Pons (tissue), 1 donor: ENCODE measurements around the gene SH3RF3.

Experiments
- DNase-seq: peaks from one replicate; pipeline ENCODE4 v3.0.0-alpha.2; 2016; ENCODE audit warnings: low spot score

Gene SH3RF3

DNA sequence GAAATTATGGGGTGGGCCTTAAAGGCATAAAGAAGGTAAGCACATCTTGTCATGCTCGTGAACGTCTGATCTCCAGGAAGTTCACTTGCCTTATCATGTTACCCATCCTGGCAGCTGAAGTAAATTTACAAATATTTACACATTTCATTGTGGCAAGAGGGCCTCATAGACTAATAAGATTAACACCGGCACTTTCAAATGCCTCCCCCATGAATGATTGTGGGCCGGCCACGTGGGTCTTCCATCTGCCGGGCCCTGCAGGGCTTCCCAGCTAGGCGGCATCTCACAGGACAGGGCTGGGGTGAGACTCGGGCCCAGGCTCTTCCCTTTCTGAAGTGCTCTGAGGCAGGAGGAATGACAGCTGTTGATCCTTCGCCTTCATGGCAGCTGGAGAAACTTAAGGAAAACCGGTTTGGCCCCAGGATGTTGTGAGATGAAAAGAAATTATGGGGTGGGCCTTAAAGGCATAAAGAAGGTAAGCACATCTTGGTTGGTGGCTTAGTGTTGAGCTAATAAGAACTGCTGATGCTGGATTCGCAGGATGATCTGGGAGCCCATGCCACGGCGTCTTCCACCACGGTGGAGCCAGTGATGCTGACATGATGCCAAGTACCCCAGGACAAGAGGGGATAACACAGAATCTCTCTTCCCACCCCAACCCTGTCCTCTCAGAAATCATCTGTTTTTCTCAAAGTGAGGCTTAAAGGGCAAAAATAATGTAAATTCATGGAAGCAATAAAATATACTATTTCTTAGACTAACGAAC, 308.5 kb downstream of the SH3RF3 start:
- no peak for DNase-seq

DNA sequence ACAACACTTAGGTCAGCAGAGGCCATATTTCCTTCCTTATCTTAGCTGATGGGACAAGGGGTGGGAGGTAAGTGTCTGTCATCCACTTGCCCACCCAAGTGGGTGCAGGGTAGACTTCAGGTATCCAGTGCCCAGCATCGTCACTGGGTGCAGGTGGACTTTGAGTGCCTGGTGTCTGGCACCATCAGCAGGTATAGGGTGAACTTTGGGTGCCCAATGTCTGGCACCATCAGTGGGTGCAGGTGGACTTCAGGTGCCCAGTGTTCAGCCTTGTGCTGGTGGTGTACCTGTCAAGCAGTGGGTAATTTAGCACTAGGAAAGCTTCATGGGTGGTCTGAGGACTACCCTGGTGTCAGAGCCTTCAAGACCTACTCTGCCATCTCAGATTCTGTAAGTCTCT, 309.1 kb downstream of the SH3RF3 start:
- no peak for DNase-seq

DNA sequence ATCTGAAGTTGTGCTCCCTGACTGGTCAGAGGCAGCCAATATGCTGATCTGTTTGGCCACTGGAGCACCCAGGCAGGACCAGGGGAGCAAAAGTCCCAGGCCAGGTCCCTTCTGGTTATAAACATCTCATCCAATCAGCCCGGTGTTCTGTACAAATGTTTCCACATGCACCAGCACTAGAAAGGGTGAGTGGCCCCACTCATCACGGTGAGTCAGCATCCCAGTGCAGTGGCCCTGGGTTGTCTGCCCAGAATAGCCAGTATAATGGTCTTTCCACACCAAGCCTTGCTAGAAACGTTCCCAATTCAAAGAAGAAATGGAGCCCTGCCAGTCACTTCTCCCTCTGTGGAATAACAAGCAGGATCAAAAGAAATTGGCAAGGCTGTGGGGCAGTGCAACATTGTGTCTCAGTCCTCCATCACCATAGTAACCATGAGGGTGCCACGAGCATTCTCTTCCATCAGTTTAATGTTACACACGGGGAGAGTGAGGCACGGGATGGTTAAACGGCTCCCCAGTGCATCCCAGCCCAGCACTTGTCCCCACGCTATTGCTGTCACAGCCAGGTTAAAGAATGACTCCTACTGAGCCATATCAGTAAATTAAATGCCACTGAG, 309.9 kb downstream of the SH3RF3 start:
- DNase-seq = peak; percentile 80

DNA sequence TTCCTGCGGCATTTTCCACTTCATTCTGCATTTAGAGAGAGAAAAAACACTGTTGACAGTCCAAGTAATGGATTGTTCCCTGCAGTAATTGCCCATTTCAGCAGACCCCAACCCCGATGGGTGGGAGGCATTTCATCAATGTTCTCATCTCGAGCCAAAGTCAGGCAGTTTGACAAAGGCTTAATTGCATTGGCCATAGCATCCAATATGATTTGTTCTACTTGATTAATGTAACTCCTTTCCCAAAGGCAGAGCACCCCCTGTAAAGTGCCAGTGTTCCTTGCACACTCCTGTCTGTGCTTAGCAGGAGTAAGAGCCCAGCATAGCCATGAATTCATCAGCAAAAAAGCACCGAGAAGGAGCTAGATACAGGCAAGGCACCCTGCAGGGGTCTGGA, 310.4 kb downstream of the SH3RF3 start:
- DNase-seq = no peak

DNA sequence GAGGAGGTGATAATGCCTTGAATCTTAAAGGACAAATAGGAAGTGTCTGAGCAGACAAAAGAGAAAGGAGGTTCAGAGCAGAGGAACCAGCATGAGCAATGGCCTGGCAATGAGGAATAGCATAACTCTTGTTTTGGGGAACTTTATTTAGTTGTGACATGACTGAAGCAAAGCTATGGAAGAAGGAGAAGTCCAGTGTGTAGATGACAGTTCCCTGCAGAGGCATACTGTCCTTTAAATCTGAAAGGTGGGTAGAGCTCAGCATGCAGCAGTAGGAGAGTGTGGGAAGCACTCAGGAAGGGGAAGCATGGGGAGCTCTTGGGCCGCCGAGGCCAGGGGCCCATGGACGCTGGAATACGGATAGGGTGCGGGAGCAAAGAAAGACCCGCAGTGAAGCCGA, 311.0 kb downstream of the SH3RF3 start:
- DNase-seq = peak; percentile 58

DNA sequence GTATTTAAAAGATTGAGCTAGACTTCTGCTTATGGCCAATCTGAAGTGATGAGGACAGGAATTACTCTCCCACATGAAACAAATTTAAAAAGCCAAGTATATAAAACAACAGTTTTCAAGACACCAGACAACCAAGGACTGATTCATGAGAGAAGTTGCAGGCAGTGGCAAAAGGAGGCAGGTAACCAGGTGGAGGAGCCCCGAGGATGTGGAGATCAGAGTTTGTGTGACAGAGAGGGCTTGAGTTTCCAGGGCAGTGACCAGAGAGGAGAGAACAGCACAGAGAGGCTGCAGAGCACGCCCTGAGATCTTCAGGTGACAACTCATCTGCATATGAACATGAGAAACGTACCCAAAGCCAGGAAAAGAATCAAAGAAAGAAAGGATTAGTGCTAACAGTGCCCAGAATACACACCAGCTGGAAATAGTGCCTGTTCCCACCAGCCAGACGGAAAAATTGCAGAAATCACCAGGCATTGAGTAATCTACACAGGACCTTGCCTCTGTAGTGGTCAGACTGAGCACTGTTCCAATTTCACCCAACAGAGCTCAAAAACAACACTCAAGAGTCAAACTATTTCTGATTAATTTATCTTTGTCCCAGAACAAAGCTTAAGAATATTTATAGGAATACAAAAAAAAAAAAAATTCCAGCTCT, 311.6 kb downstream of the SH3RF3 start:
- DNase-seq = no peak

DNA sequence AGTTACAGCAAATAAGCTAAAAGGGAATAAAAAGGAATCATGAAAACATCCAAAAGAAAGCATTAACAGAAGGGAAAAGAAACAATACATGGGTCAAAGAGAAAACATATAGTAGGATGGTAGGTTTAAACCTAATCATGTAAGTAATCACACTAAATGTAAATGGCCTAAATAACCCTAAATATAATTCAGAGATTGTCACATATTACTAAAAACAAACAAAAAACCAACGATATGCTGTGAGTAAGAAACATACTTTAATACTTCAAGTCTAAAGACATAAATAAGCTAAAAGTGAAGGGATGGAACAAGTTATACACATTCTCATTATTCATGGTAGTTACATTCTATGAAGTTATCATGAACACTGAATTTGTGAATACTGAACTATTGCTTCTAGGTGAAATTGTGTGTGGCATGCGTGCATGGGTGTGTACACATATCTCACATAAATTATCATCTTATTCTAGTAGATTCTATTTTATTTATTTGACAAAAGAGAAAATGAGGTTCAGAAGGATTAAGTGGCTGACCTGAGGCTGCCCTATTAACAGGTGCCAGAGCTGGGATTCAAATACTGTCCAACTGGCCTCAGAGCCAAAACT, 313.8 kb downstream of the SH3RF3 start:
- DNase-seq = no peak

DNA sequence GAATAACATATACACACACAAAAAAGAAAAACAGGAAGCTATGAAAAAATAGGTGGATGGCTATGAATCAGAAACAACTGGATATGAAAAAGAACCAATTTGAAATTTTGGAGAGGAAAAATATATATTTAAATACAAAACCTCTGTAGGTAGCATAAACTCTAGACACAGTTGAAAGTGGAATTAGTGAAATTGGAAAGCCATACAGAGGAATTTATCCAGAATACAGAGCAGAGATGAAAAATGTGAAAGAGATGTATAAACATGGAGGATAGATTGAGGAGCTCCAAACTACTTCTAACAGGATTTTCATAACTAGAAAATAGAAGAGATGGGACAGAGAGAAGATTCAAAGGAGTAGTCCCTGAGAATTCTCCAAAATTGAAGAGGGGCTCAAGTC, 315.9 kb downstream of the SH3RF3 start:
- no peak for DNase-seq

DNA sequence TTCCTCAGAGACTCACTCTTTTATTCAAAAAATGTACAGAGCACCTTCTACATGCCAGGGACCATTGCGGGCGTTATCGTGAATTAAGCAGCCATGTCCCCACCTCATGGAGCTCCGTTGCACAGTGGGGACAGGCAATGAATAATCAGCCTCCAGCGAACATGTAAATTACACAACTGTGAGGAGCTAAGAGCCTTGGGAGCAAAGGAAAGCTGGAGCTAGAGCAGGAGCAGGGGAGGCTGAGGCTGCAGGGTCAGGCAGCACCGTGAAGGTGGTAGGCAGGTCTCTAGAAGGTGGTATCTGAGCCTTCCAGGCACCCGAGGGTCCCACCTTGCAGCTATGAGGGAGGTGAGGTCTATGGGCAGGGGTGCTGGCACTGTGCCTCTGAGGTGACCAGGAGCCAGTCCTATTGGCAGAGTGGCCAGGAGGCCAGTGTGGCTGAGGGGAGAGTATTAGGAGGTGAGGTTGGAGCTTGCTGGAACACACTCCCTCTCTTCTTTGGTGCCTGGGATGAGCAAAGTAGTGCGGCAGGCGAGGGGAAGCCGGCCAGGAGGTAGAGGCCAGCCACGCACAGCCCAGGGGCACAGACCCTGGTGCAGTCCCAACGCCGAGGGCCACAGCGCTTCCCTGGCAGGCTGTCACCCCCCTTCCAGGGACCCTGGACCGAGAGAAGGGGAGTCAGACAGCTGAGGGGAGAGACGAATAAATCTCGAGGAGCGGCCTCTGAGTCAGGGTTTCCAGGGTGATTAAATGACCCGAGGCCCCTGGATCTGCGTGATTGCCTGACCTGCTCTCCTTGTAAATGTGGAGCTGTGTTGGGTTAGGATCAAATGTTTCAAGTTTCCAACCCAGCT, 317.5 kb downstream of the SH3RF3 start:
- DNase-seq = no peak

DNA sequence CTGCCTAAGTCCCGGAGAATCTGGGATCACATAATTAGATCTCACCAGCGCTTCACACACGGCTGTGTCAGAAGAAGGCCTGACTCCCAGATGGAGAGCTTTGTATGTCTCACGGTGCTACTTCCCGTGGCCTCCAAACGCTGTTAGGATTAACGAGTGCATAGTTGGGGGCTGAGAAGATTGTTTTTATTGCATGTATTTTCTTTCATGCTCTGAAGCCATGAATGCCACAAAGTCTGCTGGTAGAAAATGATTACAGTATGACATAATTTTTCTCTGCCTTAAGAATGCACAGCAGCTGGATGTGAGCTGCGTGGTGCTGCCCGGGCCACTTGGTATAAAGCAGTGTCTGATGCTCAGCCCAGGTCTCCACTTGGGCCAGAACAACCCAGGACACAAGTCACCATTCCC, 318.3 kb downstream of the SH3RF3 start:
- no peak for DNase-seq

DNA sequence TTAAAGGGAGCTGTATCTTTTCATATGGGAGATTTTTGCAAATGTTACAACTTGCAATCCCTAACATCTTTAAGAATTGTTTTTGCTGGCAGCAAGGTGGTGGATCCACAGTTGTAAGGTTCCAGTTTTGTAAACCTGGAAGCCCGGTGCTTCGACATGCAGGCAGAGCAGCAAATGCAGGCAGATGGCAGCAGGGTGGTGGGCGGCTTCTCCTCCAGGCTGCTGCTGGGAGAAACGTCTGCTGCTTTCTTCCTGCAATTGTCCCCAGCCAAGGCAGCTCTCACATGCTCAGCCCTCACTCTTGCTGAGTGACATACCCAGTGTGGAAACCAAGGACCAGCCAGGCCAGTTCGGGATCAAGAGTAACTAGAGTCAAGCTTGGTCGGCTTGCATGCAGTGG, 318.8 kb downstream of the SH3RF3 start:
- DNase-seq = no peak

DNA sequence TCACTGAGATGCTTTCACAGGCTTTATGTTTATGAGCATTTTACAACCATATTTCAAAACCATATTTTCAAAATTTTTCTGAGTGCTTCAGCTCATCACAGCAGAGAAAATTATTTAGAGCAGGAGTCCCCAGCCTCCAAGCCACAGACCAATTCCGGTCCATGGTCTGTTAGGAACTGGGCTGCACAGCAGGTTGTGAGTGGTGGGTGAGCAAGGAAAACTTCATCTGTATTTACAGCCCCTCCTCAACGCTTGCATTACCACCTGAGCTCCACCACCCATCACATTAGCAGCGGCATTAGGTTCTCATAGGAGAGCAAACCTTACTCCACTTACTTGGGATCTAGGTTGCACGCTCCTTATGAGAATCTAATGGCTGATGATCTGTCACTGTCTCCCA, 319.2 kb downstream of the SH3RF3 start:
- no peak for DNase-seq

DNA sequence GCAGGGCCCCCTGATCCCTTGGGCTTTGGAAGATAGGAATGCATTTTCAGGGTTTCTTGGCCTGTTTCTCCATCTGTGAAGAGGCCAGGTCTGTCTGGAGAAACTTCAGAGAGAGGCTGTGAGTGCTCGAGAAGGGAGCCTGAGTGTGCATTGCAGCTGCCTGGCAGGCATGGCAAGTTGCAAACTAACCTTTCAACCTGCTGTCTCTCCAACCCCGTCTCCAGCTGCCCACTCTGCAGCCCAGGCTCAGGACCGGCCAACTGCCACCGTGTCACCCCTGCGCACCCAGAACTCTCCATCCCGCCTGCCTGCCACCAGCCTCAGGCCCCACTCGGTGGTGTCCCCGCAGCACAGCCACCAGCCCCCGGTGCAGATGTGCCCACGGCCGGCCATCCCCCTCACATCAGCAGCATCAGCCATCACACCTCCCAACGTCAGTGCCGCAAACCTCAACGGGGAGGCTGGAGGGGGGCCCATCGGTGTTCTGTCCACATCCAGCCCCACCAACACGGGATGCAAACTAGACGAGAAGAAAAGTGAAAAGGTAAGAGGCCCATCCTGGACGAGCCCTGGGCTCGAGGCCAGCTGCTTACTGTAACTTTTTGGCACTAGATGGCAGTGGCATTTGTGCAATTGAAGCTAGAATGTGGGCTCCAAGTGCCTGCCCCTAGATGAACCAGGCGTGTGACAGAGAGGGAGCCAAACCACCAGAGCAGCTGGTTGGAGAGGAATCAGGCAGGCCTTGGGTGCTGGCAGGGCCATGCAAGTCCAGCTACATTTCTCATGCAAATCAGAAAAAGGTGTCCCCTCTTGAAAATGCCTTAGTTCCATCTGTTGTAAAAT, 320.2 kb downstream of the SH3RF3 start:
- DNase-seq = peak; percentile 60

DNA sequence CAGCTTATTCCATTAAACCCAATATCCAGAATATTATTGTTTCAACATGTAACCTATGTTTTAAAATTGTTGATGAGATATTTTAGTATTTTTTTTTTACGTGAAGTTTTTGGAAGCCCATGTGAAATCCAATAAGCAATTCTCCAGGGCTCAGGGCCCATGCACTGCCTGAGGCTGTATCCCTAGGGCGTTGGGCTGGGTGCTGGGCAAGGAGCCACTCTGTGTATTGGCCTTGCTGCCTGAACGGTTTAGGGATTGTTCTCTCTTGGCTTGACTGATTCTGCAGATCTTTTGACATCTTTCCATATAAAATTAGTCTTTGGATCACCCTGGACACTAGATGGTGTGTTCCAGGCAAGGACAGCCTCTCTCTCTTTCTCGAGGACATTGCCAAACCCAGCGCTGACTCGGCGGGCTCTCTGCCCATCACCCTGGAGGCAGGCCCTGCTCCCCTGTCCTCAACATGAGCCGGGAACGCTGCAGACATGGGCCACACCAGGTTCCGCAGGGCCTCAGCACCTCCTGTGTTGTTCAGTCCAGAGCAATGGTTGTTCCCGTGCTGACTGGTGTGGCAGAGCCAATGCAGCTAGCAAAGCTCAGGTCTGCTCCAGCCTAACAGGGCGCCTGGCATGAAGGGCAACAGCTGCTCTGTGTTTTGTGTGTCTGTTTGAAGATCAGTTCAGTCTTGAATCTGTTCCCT, 321.7 kb downstream of the SH3RF3 start:
- DNase-seq = no peak

DNA sequence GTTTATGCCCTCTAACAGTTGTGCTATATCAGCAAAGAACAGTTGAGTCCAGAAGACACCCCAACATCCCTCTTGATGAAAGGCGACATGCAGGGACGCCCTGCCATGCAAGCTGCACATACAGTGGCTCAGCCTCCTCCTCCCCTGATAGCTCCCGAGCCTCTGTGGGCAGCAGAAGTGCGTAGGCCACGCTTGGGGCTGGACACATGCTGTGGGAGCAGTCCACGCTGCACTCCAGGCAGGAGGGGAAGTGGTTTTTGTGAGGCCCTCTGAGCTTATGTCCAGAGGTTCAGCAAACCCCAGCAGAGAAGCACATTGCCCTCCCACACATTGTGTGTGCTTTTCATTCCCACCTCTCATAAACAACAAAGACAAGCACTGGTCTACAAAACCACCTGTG, 322.7 kb downstream of the SH3RF3 start:
- DNase-seq = peak; percentile 59

DNA sequence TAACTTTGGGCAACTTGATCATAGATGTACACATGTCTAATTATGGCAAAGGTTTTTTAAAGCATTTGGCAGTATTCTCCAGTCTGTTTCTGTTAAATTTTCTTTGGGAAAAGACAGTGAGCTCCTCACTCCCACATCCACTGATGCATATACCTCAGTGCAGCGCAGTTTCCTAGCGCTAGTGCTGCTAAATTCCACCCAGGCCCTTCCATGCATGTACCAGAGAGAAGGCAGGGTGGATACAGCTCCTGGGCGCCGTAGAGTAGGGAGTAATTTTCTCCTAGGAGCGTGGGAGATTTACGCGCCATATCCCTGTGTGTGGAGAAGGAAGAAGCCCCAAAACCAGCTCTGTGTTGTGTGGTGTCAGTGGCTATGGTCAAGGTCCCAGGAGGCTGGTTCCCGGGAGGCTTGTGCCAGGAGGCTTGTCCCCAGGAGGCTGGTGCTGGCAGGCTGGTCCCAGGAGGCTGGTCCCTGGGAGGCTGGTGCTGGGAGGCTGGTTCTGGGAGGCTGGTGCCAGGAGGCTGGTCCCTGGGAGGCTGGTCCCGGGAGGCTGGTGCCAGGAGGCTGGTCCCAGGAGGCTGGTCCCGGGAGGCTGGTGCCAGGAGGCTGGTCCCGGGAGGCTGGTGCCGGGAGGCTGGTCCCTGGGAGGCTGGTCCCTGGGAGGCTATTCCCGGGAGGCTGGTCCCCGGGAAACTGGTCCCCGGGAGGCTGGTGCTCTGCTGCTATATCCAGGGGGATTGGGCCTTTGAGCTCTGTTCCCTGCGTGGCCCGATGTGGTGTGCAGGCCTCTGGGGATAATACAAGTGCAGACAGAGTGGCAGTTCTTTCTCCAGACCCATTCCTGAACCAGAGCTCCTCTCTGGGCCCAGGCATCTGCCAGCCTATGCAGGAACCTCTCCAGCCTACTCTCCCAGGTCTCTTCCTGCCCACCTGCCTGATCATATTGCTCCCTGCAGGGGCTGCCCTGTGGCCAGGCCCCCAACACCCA, 323.6 kb downstream of the SH3RF3 start:
- DNase-seq = no peak

DNA sequence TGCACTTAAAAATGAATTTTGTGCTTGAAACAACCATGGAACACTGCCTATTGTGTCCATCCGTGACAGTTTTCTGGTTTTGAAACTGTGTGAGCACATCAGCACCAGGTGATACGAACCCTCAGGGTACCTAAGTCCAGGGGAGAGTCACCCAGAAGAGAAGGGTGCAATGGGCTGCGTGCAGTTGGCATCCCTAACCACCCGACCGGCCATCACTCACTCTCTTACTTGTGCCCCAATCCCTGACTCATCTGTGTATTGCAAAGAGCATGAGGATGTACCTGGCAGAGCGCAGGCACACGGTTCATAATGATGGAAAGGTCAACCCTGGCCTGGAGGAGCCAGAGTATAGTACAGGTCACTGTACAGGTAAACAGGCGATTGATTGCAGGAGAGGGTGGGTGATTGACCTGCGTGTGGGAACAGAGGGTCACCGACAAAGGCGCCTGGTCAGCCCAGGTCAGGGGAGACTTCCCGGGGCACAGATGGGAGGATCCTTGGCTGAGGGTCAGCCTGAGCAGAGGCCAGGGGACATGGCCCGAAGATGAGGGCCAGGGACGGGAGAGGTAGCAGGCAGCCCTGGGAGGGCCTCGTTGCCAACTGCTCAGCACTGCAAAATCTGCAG, 324.5 kb downstream of the SH3RF3 start:
- DNase-seq = no peak

DNA sequence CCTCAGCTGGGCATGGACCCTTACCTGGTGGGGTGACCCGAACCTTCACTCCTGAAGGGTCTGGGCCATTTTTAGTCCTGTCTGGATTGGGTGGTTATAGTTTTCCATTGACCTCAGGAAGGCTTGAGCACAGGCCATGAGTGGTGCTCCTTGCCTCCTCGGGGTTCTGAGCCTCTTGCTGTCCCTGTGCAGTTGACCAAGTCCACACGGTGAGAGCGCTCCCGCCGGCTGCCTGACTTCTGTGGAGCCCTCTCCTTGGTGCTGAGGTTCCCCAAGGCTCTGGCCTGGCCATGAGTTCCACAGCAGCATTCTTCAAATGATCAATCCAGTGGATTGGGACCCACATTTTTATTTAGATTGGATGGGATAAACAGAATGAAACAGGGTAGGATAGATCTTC, 325.3 kb downstream of the SH3RF3 start:
- no peak for DNase-seq
